Fibroblast of lung (primary cell): Measurements from ENCODE around the gene OR12D1. TPM values are rescaled to one million over a fixed set of nuclear protein-coding genes. Genes with fewer than 3 reads are reported as not detected.

ENCODE experiments used
- DNase-seq, 2 donors: peaks; one replicate each; pipeline versions ENCODE4 v3.0.0 to v3.0.0-alpha.2; 2010; ENCODE audit warnings: low read depth in 2 of 2
- H2AFZ ChIP-seq: 2 replicates; pipeline ENCODE4 v1.5.1; 2012; ENCODE audit warnings: low read length, control low read depth, inconsistent platforms
- H3K27ac ChIP-seq: 2 replicates; pipeline ENCODE4 v1.5.1; 2011; ENCODE audit warnings: low read length, control low read depth; ENCODE audit not compliant: insufficient read depth
- H3K27me3 ChIP-seq: 2 replicates; pipeline ENCODE4 v1.5.1; 2011; ENCODE audit warnings: mild to moderate bottlenecking, low read length; ENCODE audit not compliant: control insufficient read depth, insufficient read depth
- H3K36me3 ChIP-seq: 2 replicates; pipeline ENCODE4 v1.5.1; 2011; ENCODE audit warnings: low read length; ENCODE audit not compliant: control insufficient read depth, insufficient read depth
- H3K4me1 ChIP-seq: 2 replicates; pipeline ENCODE4 v1.5.1; 2011; ENCODE audit warnings: low read length; ENCODE audit not compliant: control insufficient read depth, insufficient read depth; ENCODE audit errors: extremely low read depth
- H3K4me2 ChIP-seq: 2 replicates; pipeline ENCODE4 v1.5.1; 2011; ENCODE audit warnings: low read length, control low read depth; ENCODE audit not compliant: insufficient read depth; ENCODE audit errors: extremely low read depth
- H3K4me3 ChIP-seq, 4 experiments: fragments of 200-600 bp in 1 of 4; sonication (generic) in 1 of 4; replicated peaks in 1 of 4; 2 replicates each; pipeline ENCODE4 v1.5.1; 2011 to 2016; ENCODE audit warnings: low read length in 4 of 4, low read depth in 3 of 4, mild to moderate bottlenecking in 3 of 4, control low read depth in 2 of 4, inconsistent platforms in 1 of 4, mixed read lengths in 1 of 4; ENCODE audit not compliant: insufficient read depth in 1 of 4; ENCODE audit errors: control extremely low read depth in 1 of 4
- H3K79me2 ChIP-seq: 2 replicates; pipeline ENCODE4 v1.5.1; 2012; ENCODE audit warnings: mild to moderate bottlenecking, low read length, inconsistent platforms; ENCODE audit not compliant: control insufficient read depth, insufficient read depth
- H3K9ac ChIP-seq: 2 replicates; pipeline ENCODE4 v1.5.1; 2011; ENCODE audit warnings: mild to moderate bottlenecking, low read length, control low read depth; ENCODE audit not compliant: insufficient read depth
- H3K9me3 ChIP-seq: 2 replicates; pipeline ENCODE4 v1.5.1; 2012; ENCODE audit warnings: low read depth, low read length; ENCODE audit not compliant: control insufficient read depth, insufficient read depth
- H4K20me1 ChIP-seq: 2 replicates; pipeline ENCODE4 v1.5.1; 2011; ENCODE audit warnings: low read length; ENCODE audit not compliant: control insufficient read depth, insufficient read depth; ENCODE audit errors: extremely low read depth
- EZH2 ChIP-seq: IDR thresholded peaks from 2 replicates; pipeline ENCODE4 v1.5.1; 2012; ENCODE audit warnings: low read length, control low read depth, mild to moderate bottlenecking; ENCODE audit errors: missing control alignments
- polyA plus RNA-seq, 2 donors: library from polyadenylated mRNA; depleted of rRNA in 1 of 2; stranded (reverse) in 1 of 2; unstranded in 1 of 2; fragments of >200 nt; gene quantifications; 2 replicates each; pipeline ENCODE4 v1.2.1, GENCODE V29; 2011 to 2012; ENCODE audit warnings: missing spikeins in 1 of 2
- total RNA-seq: library from RNA; depleted of rRNA; stranded (reverse); fragments of >200 nt; gene quantifications from 2 replicates; pipeline ENCODE4 v1.2.1, GENCODE V29; 2014
- TF ChIP-seq, protein P1 (sequence below), 2 donors: IDR thresholded peaks in 1 of 2; conservative IDR thresholded peaks in 1 of 2; 1 replicate in 1 of 2; 2 replicates in 1 of 2; pipeline ENCODE4 v1.5.1; 2011 to 2012; ENCODE audit warnings: low read length in 2 of 2, control low read depth in 1 of 2, inconsistent platforms in 1 of 2, low read depth in 1 of 2, mild to moderate bottlenecking in 1 of 2

OR12D1 gene
- total and polyA plus RNA-seq, 2 donors (not counting 1 experiment from before 2014, with no cell fraction given), result not detected

DNA sequence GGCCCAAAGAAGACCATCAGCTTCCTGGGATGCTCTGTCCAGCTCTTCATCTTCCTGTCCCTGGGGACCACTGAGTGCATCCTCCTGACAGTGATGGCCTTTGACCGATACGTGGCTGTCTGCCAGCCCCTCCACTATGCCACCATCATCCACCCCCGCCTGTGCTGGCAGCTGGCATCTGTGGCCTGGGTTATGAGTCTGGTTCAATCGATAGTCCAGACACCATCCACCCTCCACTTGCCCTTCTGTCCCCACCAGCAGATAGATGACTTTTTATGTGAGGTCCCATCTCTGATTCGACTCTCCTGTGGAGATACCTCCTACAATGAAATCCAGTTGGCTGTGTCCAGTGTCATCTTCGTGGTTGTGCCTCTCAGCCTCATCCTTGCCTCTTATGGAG lies 47.3 kb downstream of the OR12D1 start:
- no peaks in the 10 kb centered on the region for H3K4me1 ChIP-seq
- no peak overlapping the region for H3K27ac ChIP-seq
- H3K36me3 ChIP-seq, result no peaks in the 10 kb centered on the region
- H3K9ac ChIP-seq, result no peak overlapping the region
- DNase-seq, result no peak
- H4K20me1 ChIP-seq, result no peaks in the 10 kb centered on the region
- H2AFZ ChIP-seq, result no peak overlapping the region
- H3K79me2 ChIP-seq, result no peaks in the 10 kb centered on the region
- H3K4me2 ChIP-seq, result no peak overlapping the region
- no peaks in the 10 kb centered on the region for H3K27me3 ChIP-seq
- H3K4me3 ChIP-seq, result no peak overlapping the region
- no peaks in the 10 kb centered on the region for H3K9me3 ChIP-seq
- TF ChIP-seq, protein P1, sequence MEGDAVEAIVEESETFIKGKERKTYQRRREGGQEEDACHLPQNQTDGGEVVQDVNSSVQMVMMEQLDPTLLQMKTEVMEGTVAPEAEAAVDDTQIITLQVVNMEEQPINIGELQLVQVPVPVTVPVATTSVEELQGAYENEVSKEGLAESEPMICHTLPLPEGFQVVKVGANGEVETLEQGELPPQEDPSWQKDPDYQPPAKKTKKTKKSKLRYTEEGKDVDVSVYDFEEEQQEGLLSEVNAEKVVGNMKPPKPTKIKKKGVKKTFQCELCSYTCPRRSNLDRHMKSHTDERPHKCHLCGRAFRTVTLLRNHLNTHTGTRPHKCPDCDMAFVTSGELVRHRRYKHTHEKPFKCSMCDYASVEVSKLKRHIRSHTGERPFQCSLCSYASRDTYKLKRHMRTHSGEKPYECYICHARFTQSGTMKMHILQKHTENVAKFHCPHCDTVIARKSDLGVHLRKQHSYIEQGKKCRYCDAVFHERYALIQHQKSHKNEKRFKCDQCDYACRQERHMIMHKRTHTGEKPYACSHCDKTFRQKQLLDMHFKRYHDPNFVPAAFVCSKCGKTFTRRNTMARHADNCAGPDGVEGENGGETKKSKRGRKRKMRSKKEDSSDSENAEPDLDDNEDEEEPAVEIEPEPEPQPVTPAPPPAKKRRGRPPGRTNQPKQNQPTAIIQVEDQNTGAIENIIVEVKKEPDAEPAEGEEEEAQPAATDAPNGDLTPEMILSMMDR (conservative IDR thresholded peaks at IDR 0.05 in 1 of 2, IDR thresholded peaks at IDR 0.05 in 1 of 2; ENCODE audit: low read depth in 1 of 2, low read length in 2 of 2), result no peak
- no peak for TF ChIP-seq EZH2

DNA sequence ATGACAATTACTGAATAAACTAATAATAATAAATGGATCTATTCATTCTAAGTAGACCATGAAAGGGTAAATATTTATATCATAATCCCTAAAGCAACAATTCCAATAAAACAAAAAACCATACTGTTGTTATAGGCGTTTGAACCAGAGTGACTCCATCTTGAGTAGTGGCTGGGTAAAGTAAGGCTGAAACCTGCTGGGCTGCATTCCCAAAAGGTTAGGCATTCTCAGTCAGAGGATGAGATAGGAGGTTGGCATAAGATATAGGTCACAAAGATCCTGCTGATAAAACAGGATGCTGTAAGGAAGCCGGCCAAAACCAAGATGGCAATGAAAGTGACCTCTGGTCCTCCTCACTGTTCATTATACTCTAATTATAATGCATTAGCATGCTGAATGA lies 50.6 kb downstream of the OR12D1 start:
- TF ChIP-seq, protein P1 (conservative IDR thresholded peaks at IDR 0.05 in 1 of 2, IDR thresholded peaks at IDR 0.05 in 1 of 2; ENCODE audit: low read depth in 1 of 2, low read length in 2 of 2), result no peak
- no peak for TF ChIP-seq EZH2
- no peak overlapping the region for H3K9ac ChIP-seq
- H3K27ac ChIP-seq, result no peak overlapping the region

DNA sequence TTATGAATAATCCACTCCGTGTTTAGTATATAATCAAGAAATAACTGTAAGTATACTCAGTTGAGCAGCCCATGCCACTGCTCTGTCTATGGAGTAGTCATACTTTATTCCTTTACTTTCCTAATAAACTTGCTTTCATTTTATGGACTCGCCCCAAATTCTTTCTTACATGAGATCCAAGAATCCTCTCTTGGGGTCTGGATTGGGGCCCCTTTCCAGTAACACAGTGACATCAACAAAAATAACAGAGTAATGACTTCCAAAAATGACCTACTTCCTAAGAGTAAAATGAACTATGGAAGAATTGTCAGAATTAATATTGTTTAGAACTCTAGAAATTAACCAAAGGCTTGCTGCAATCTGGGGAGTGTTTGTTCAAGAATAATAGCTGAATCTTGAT lies 51.1 kb downstream of the OR12D1 start:
- DNase-seq, result no peak
- H3K27ac ChIP-seq, result no peak overlapping the region
- no peaks in the 10 kb centered on the region for H3K4me1 ChIP-seq
- H3K79me2 ChIP-seq, result no peaks in the 10 kb centered on the region
- H4K20me1 ChIP-seq, result no peaks in the 10 kb centered on the region
- H3K9me3 ChIP-seq, result no peaks in the 10 kb centered on the region
- H3K27me3 ChIP-seq, result no peaks in the 10 kb centered on the region
- H3K4me2 ChIP-seq, result no peak overlapping the region
- no peak overlapping the region for H3K4me3 ChIP-seq
- no peak overlapping the region for H3K9ac ChIP-seq
- TF ChIP-seq, protein P1 (conservative IDR thresholded peaks at IDR 0.05 in 1 of 2, IDR thresholded peaks at IDR 0.05 in 1 of 2; ENCODE audit: low read depth in 1 of 2, low read length in 2 of 2), result no peak
- no peak for TF ChIP-seq EZH2
- H3K36me3 ChIP-seq, result no peaks in the 10 kb centered on the region
- H2AFZ ChIP-seq, result no peak overlapping the region

More for the DNA sequence above, 50.6 kb downstream of the OR12D1 start:
- Histone ChIP-seq H3K27me3 (no peaks in the 10 kb centered on the region), H3K4me3 (no peak overlapping the region), H3K79me2 (no peaks in the 10 kb centered on the region), H3K9me3 (no peaks in the 10 kb centered on the region), H2AFZ (no peak overlapping the region), H4K20me1 (no peaks in the 10 kb centered on the region), H3K36me3 (no peaks in the 10 kb centered on the region), H3K4me2 (no peak overlapping the region), H3K4me1 (no peaks in the 10 kb centered on the region)
- no peak for DNase-seq
